ENCODE data around the gene GATA2.

GATA2 gene

DNA sequence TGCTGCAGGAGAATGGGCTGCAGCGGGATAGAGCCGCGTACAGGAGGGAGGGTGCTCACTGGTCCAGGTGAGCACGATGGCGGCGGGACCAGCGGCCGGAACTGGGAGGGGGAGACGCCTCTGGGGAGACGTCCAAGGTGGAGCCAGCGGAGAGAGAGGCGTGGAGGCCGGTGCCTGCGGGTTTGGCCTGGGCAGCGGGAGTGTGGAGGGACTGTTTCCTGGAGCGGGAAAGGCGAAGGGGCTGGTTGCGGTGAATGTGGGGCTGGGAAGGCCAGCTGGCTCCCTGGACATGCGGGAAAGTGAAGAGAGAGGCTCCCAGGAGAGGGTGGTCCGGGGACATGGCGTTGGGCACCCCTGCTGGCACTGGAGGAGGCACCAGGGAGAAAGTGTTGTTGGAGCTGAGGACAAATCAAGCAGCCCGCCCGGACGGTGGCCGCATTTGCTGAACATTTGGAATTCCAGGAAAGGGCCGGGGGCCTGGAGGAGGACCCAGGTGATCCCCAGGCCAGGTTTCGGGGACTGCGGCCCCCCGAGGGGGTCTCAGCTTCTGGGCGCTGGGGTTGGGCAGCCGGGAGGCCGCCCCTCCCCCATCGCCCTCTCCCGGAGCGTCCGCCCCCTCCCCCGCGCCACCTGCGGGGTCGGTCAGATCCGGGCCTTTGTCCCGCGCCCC, 60.6 kb downstream of the GATA2 start:
- no peak for DNase-seq

DNA sequence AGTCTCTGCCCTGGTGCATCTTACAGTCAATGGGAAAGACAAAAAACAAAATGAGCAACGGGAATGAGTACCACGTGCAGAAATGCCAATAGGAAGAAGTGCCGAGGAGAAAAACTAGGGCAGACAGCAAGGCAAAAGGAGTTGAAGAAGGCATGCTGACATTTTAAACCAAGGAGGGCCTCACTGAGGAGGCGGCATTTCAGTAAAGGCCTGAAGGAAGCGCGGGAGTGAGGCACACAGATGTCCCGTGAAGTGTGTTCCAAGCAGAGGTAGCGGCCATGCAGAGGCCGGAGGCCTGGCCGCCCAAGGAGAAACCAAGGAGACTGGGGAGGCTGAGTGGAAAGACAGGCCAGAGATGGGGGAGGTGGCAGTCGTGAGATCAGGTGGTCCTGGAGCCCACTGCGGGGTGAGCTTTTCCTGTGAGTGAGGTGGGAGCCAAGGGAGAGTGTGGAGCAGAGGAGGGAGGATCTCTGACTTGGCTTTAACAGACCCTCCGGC, 61.1 kb downstream of the GATA2 start:
- DNase-seq, result no peak

DNA sequence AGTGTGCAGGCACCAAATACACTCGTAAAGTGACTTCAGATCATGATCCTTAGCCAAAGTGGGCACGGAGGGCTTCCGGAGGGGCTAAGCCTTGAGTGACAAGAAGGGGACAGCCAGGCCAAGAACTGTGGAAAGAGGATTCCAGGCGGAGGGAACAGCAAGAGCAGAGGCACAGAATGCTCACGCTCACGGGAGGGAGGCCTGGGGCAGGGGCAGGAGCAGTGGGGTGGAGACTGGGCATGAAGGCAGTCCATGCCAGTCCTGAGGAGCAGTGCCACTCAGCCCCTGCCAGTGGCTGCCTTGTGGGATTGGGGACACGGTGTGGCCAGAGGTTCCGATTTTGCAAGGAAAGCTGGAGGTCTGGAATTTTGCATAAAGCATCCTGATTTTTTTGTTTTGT, 62.3 kb downstream of the GATA2 start:
- no peak for DNase-seq

DNA sequence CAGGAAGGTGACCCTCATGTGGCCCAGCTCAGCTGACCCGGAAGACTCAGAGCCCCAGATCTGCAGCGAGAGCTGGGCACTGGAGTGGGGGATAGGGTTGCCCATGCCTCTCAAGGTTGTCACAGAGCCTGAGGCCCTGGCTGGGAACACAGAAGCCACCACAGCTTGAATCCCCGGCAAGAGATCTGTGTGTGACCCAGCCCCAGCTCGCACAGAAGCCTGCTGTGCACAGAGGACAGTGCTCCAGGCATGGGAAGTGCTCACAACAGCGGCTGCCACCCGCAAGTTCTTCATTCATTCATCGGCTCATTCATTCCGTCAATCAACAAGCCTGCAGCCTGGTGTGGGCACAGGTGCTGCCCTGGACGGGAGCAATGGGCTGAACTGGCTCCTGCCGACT, 62.7 kb downstream of the GATA2 start:
- no peak for DNase-seq

DNA sequence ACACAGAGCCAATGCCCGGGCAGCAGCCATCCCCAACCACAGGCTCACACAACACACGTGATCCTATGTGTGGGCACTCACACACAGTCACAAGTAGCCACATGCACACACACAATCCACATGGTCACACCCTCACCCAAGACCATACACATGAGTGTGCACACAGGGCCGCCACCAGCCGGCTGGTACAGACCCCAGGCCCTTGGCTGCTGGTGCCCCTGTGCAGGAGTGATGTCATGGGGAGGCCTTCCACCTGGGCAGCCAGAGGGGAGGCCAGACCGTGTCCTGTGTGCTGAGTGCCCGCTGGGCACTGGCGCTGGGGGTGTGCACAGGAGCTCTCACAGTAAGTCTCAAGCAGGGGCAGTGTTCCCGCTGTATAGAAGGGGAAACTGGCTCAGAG, 63.2 kb downstream of the GATA2 start:
- DNase-seq, result no peak
